ENCODE results near the gene STT3B. TPM values are rescaled to one million over a fixed set of nuclear protein-coding genes. Genes with fewer than 3 reads are reported as not detected.

Gene STT3B
- total and polyA plus RNA-seq, 8 donors = 15.1 to 183 (median 49.1) TPM

- Histone ChIP-seq H3K4me1 (no peaks in the 10 kb centered on the region), H3K36me3 (no peaks in the 10 kb centered on the region), H3K27me3 (no peaks in the 10 kb centered on the region), H3K9me3 (peaks cover 0 to 15% (median 0%) of the 10 kb centered on the region in 4 donors), H3K27ac (no peak overlapping the region), H3K4me3 (no peak overlapping the region)
- WGBS, 5 donors = 79 to 85% (median 80%) methylated on average over 7 of the region's 7 CpGs
- no peak for DNase-seq
- intact Hi-C loops (cut with DNase I; ENCODE audit: low total_unique reads) = no loop called here
- TF ChIP-seq POLR2AphosphoS5 (IDR thresholded peaks at IDR 0.05) (no peak), POLR2A (IDR thresholded peaks at IDR 0.05) (no peak), EP300 (IDR thresholded peaks at IDR 0.05) (no peak), CTCF (IDR thresholded peaks at IDR 0.05) (no peak)
Measured at GRCh38 chr3:31486865-31487533, 45.7 kb upstream of the STT3B start.

GRCh38 chr3:31488475-31489017 lies 44.2 kb upstream of the STT3B start:
- Histone ChIP-seq H3K4me3 (no peak overlapping the region), H3K27ac (no peak overlapping the region), H3K27me3 (no peaks in the 10 kb centered on the region), H3K4me1 (no peaks in the 10 kb centered on the region), H3K36me3 (no peaks in the 10 kb centered on the region), H3K9me3 (peaks cover 0 to 25% (median 0%) of the 10 kb centered on the region in 4 donors)
- TF ChIP-seq POLR2A (IDR thresholded peaks at IDR 0.05) (no peak), CTCF (IDR thresholded peaks at IDR 0.05) (no peak), POLR2AphosphoS5 (IDR thresholded peaks at IDR 0.05) (no peak), EP300 (IDR thresholded peaks at IDR 0.05) (no peak)
- intact Hi-C loops (cut with DNase I; ENCODE audit: low total_unique reads) = no loop called here
- 81 to 97% (median 93%) methylated on average over 3 of the region's 3 CpGs for WGBS, 5 donors
- no peak for DNase-seq

GRCh38 chr3:31490502-31490901 lies 42.2 kb upstream of the STT3B start:
- intact Hi-C loops (cut with DNase I; ENCODE audit: low total_unique reads) = no loop called here
- TF ChIP-seq POLR2AphosphoS5 (IDR thresholded peaks at IDR 0.05) = no peak
- no peak for TF ChIP-seq EP300 (IDR thresholded peaks at IDR 0.05)
- TF ChIP-seq CTCF (IDR thresholded peaks at IDR 0.05) = no peak
- TF ChIP-seq POLR2A (IDR thresholded peaks at IDR 0.05) = no peak
- H3K27me3 ChIP-seq = no peaks in the 10 kb centered on the region
- no peak overlapping the region for H3K4me3 ChIP-seq
- WGBS, 5 donors = 57 to 100% (median 98%) methylated on average over 1 of the region's 1 CpG
- H3K36me3 ChIP-seq = no peaks in the 10 kb centered on the region
- no peak overlapping the region for H3K27ac ChIP-seq
- DNase-seq = no peak
- peaks cover 0 to 25% (median 0%) of the 10 kb centered on the region in 4 donors for H3K9me3 ChIP-seq
- H3K4me1 ChIP-seq = no peaks in the 10 kb centered on the region

- no peak overlapping the region for H3K4me3 ChIP-seq
- TF ChIP-seq CTCF (IDR thresholded peaks at IDR 0.05) (no peak), POLR2A (IDR thresholded peaks at IDR 0.05) (no peak), EP300 (IDR thresholded peaks at IDR 0.05) (no peak), POLR2AphosphoS5 (IDR thresholded peaks at IDR 0.05) (no peak)
- WGBS, 5 donors = 87 to 96% (median 91%) methylated on average over 5 to 6 of the region's 6 CpGs
Measured at GRCh38 chr3:31491660-31492059, 41.1 kb upstream of the STT3B start.

More at GRCh38 chr3:31491660-31492059, 41.1 kb upstream of the STT3B start:
- Histone ChIP-seq H3K4me1 (no peaks in the 10 kb centered on the region), H3K9me3 (peaks cover 0 to 25% (median 0%) of the 10 kb centered on the region in 4 donors), H3K27me3 (no peaks in the 10 kb centered on the region), H3K27ac (no peak overlapping the region), H3K36me3 (no peaks in the 10 kb centered on the region)
- DNase-seq = no peak
- intact Hi-C loops (cut with DNase I; ENCODE audit: low total_unique reads) = no loop called here

Measured in stomach (tissue), 9 donors.